ENCODE results near the gene PRMT5.
A peak's percentile ranks its signal among the peaks of the same experiment; 100 is the strongest.
"Not testable (repeated sequence)": the region's sequence is repeated elsewhere in the genome, so short reads cannot be mapped to it uniquely, and the experiment has no call there.

Gene PRMT5

GRCh38 chr14:22929104-22929960 is at the start of gene PRMT5:
Gene PRMT5 (minus strand): TSS chr14:22929376. CDS start chr14:22929361, 15 bp downstream.
- DNase-seq, result peak; percentile 99

- DNase-seq, result no peak
Measured at GRCh38 chr14:22978487-22978837, 49.3 kb upstream of the PRMT5 start.

GRCh38 chr14:22977684-22978486 is 48.7 kb upstream of the PRMT5 start:
- DNase-seq, result no peak

- DNase-seq, result no peak
Measured at GRCh38 chr14:22977434-22977683, 48.2 kb upstream of the PRMT5 start.

GRCh38 chr14:22976620-22977433 is 47.7 kb upstream of the PRMT5 start:
- peak; percentile 15 for DNase-seq

- DNase-seq, result no peak
Measured at GRCh38 chr14:22974530-22975313, 45.5 kb upstream of the PRMT5 start.

- peak; percentile 37 for DNase-seq
Measured at GRCh38 chr14:22973217-22974032, 44.2 kb upstream of the PRMT5 start.

- no peak for DNase-seq
Measured at GRCh38 chr14:22972313-22972930, 43.2 kb upstream of the PRMT5 start.

- DNase-seq, result no peak
Measured at GRCh38 chr14:22971152-22971551, 42.0 kb upstream of the PRMT5 start.

- DNase-seq, result no peak
Measured at GRCh38 chr14:22966783-22967269, 37.6 kb upstream of the PRMT5 start.

- not testable (repeated sequence) for DNase-seq
Measured at GRCh38 chr14:22965916-22966782, 37.0 kb upstream of the PRMT5 start.

- no peak for DNase-seq
Measured at GRCh38 chr14:22962061-22962676, 33.0 kb upstream of the PRMT5 start.

GRCh38 chr14:22955702-22956569 is 26.8 kb upstream of the PRMT5 start:
- no peak for DNase-seq

- no peak for DNase-seq
Measured at GRCh38 chr14:22952418-22952817, 23.2 kb upstream of the PRMT5 start.

GRCh38 chr14:22951795-22952194 is 22.6 kb upstream of the PRMT5 start:
- not testable (repeated sequence) for DNase-seq

- DNase-seq, result no peak
Measured at GRCh38 chr14:22945642-22946041, 16.5 kb upstream of the PRMT5 start.

GRCh38 chr14:22939684-22940083 is 10.5 kb upstream of the PRMT5 start:
- DNase-seq, result no peak

GRCh38 chr14:22935156-22935555 is 6.0 kb upstream of the PRMT5 start:
- no peak for DNase-seq

GRCh38 chr14:22932146-22932545 is 3.0 kb upstream of the PRMT5 start:
- DNase-seq, result no peak
